Right lobe of liver (tissue), 4 donors: ENCODE data around the gene TMEM255B.

Experiments
- CTCF ChIP-seq, 4 donors: fragments of 200-600 bp in 3 of 4; fragments of 450-650 bp in 1 of 4; IDR thresholded peaks; one replicate each; pipeline versions ENCODE4 v1.5.1 to v1.8.0; 2016 to 2022; ENCODE audit warnings: antibody characterized with exemption in 4 of 4, mild to moderate bottlenecking in 2 of 4
- POLR2A ChIP-seq: fragments of 450-650 bp; IDR thresholded peaks from one replicate; pipeline ENCODE4 v1.6.1; 2017; ENCODE audit warnings: antibody characterized with exemption, mild to moderate bottlenecking
- donor health status: DM: no; HTN: no; CAD: no.
- donor health status: DM: no; HTN: no; CAD: no.
- donor health status: DM: no; HTN: yes; CAD: no.

GRCh38 chr13:113803409-113804016, 44.5 kb downstream of the TMEM255B start:
- TF ChIP-seq CTCF (IDR thresholded peaks at IDR 0.05) = no peak
- no peak for TF ChIP-seq POLR2A
